K562 (cell line): ENCODE data around the gene ARMC8. TPM values are rescaled to one million over a fixed set of nuclear protein-coding genes. Genes with fewer than 3 reads are reported as not detected.

Source experiments
- ATAC-seq: fragments of 200-7000 bp; cut with Tn5 transposase; 3 replicates; pipeline ENCODE4 v1.9.1; 2020; ENCODE audit warnings: moderate library complexity
- BruUV-seq: library from RNA; stranded (reverse); fragments of 400-500 nt; replicated peaks from 2 replicates; lab custom pipeline; 2021; lab: Mats Ljungman, UMichigan
- CTCF ChIA-PET: fragments of 300-600 bp; formaldehyde crosslinking; extraction: SDS; loops from one replicate; lab custom pipeline; 2021; ENCODE audit warnings: low intra/inter-chr PET ratio; lab: Yijun Ruan, JAX
- POLR2A ChIA-PET: fragments of 300-600, 350-650 bp; sonication (Branson Sonifier 250); formaldehyde crosslinking; extraction: SDS; loops from one replicate; lab custom pipeline; 2021; ENCODE audit warnings: antibody characterized with exemption, inconsistent platforms; lab: Yijun Ruan, JAX
- DNase-seq, 4 experiments: peaks; one replicate each; pipeline versions ENCODE4 v3.0.0 to v3.0.0-alpha.2; 2011 to 2018; ENCODE audit warnings: low spot score in 3 of 4, mixed read lengths in 3 of 4; ENCODE audit errors: extremely low read depth in 1 of 4
- FAIRE-seq: peaks from 2 replicates; lab custom pipeline; 2011; peaks lifted over from hg19 to GRCh38; lab: Jason Lieb, UNC
- H2AFZ ChIP-seq: 2 replicates; pipeline ENCODE4 v1.6.0; 2011; ENCODE audit warnings: low read depth, low read length, control low read depth, inconsistent platforms
- H3K27ac ChIP-seq: fragments of 200-600 bp; 3 replicates; pipeline ENCODE4 v1.8.0; 2011; ENCODE audit warnings: low read depth, mild to moderate bottlenecking, control low read depth, inconsistent platforms, low read length, moderate library complexity, mixed read lengths; ENCODE audit errors: extremely low read depth
- H3K27me3 ChIP-seq, 2 experiments: fragments of 300-600 bp in 1 of 2; 2 replicates in 1 of 2; 3 replicates in 1 of 2; pipeline versions ENCODE4 v1.6.0 to v1.8.0; 2011; ENCODE audit warnings: inconsistent platforms in 2 of 2, low read length in 2 of 2, mild to moderate bottlenecking in 1 of 2, mixed read lengths in 1 of 2, moderate library complexity in 1 of 2; ENCODE audit not compliant: control insufficient read depth in 2 of 2, insufficient read depth in 2 of 2
- H3K36me3 ChIP-seq: fragments of 300-600 bp; 3 replicates; pipeline ENCODE4 v1.8.0; 2011; ENCODE audit warnings: mild to moderate bottlenecking, low read length, inconsistent platforms; ENCODE audit not compliant: control insufficient read depth, insufficient read depth
- H3K4me1 ChIP-seq, 2 experiments: fragments of 200-600 bp in 1 of 2; replicated peaks in 1 of 2; 2 replicates in 1 of 2; 3 replicates in 1 of 2; pipeline versions ENCODE4 v1.5.1 to v1.8.0; 2011; ENCODE audit warnings: inconsistent platforms in 2 of 2, low read length in 2 of 2, mild to moderate bottlenecking in 1 of 2, mixed read lengths in 1 of 2, moderate library complexity in 1 of 2; ENCODE audit not compliant: control insufficient read depth in 2 of 2, insufficient read depth in 2 of 2
- H3K4me2 ChIP-seq: 2 replicates; pipeline ENCODE4 v1.6.1; 2011; ENCODE audit warnings: low read length, control low read depth, inconsistent platforms, mixed read lengths; ENCODE audit not compliant: insufficient read depth
- H3K4me3 ChIP-seq: fragments of 200-600 bp; sonication (generic), shearing (Covaris generic); 2 replicates; pipeline ENCODE4 v1.5.1; 2016; ENCODE audit warnings: control low read depth, inconsistent platforms
- H3K79me2 ChIP-seq: fragments of 200-600 bp; 3 replicates; pipeline ENCODE4 v1.8.0; 2011; ENCODE audit warnings: low read length, inconsistent platforms; ENCODE audit not compliant: control insufficient read depth, insufficient read depth
- H3K9ac ChIP-seq, 2 experiments: 2 replicates each; pipeline versions ENCODE4 v1.6.0 to v1.6.1; 2011; ENCODE audit warnings: low read depth in 2 of 2, low read length in 2 of 2, control low read depth in 1 of 2, inconsistent platforms in 1 of 2, mild to moderate bottlenecking in 1 of 2, mixed read lengths in 1 of 2; ENCODE audit not compliant: insufficient read depth in 1 of 2
- H3K9me1 ChIP-seq: one replicate; pipeline ENCODE4 v1.6.0; 2011; ENCODE audit warnings: inconsistent platforms, mild to moderate bottlenecking, low read length, moderate library complexity; ENCODE audit not compliant: control insufficient read depth, insufficient read depth
- H3K9me3 ChIP-seq: replicated peaks from 2 replicates; pipeline ENCODE4 v1.5.1; 2011; ENCODE audit warnings: low read depth, low read length, inconsistent platforms; ENCODE audit not compliant: control insufficient read depth, insufficient read depth
- H4K20me1 ChIP-seq: replicated peaks from 2 replicates; pipeline ENCODE4 v1.6.1; 2011; ENCODE audit warnings: low read length, inconsistent platforms, mixed read lengths; ENCODE audit not compliant: control insufficient read depth, insufficient read depth
- MTA1 ChIP-seq: fragments of 450-650 bp; IDR thresholded peaks from 2 replicates; pipeline ENCODE4 v1.6.1; 2017; ENCODE audit warnings: borderline replicate concordance
- NFXL1 ChIP-seq: fragments of 450-650 bp; formaldehyde crosslinking; IDR thresholded peaks from 2 replicates; pipeline ENCODE4 v1.4.0; 2021; ENCODE audit warnings: mild to moderate bottlenecking
- PHB2 ChIP-seq: fragments of 450-650 bp; IDR thresholded peaks from 2 replicates; pipeline ENCODE4 v1.6.1; 2017; ENCODE audit warnings: low read depth
- RFX7 ChIP-seq: fragments of 250-450 bp; sonication (Bioruptor Pico); IDR thresholded peaks from 2 replicates; pipeline ENCODE4 v1.5.1; 2021; ENCODE audit warnings: mild to moderate bottlenecking
- SMAD1 ChIP-seq: fragments of 150-350 bp; IDR thresholded peaks from 2 replicates; pipeline ENCODE4 v1.6.1; 2014; ENCODE audit warnings: low read length, low read depth; ENCODE audit not compliant: partially characterized antibody
- TAF15 ChIP-seq: fragments of 200-400 bp; formaldehyde crosslinking; IDR thresholded peaks from 2 replicates; pipeline ENCODE4 v1.6.1; 2017; ENCODE audit warnings: mild to moderate bottlenecking, low read depth, low read length, moderate library complexity
- ZBTB8A ChIP-seq: fragments of 450-650 bp; IDR thresholded peaks from 2 replicates; pipeline ENCODE4 v1.6.1; 2018; ENCODE audit warnings: mild to moderate bottlenecking, moderate library complexity; ENCODE audit not compliant: partially characterized antibody
- WGBS: fragments of 100-300 bp; shearing (Covaris generic); methylation state at CpG from one replicate; pipeline ENCODE4 v1.1.6; 2016; ENCODE audit warnings: low coverage, mixed read lengths; ENCODE audit not compliant: insufficient coverage; ENCODE audit errors: missing lambda C conversion rate; 5-methylcytosine and 5-hydroxymethylcytosine counted together
- in situ Hi-C: fragments of 300-500 bp; cut with MboI; formaldehyde crosslinking; loops from 4 replicates; pipeline ENCODE4 v1.15.0; 2018; ENCODE audit warnings: inconsistent platforms, mixed read lengths
- intact Hi-C: fragments of 100-400 bp; cut with micrococcal nuclease; formaldehyde crosslinking; loops from 2 replicates; pipeline ENCODE4 v1.14.2; 2022
- polyA plus RNA-seq, 8 experiments: library from polyadenylated mRNA; depleted of rRNA in 4 of 8; stranded (reverse) in 5 of 8; unstranded in 3 of 8; fragments of >200 nt; fragmentation: Nextera tagmentation in 2 of 8; fragmentation: Illumina TruSeq in 1 of 8; extraction: Ambion mirVana in 2 of 8; extraction: Trizol in 1 of 8; gene quantifications; 2 replicates each; pipeline versions ENCODE4 v1.2.1 to v1.2.3, GENCODE V29; 2011 to 2014; ENCODE audit warnings: inconsistent platforms in 1 of 8, missing spikeins in 1 of 8
- total RNA-seq, 7 experiments: library from RNA; depleted of rRNA in 6 of 7; stranded (reverse); fragments of >200 nt in 6 of 7; fragmentation: Illumina TruSeq in 2 of 7; extraction: Trizol in 2 of 7; gene quantifications; 2 replicates each; pipeline versions ENCODE4 v1.2.1 to v1.2.3, GENCODE V29; 2011 to 2021; ENCODE audit warnings: low replicate concordance in 1 of 7
- TF ChIP-seq, protein P1 (sequence below): fragments of 250-450 bp; sonication (Bioruptor Pico); IDR thresholded peaks from 2 replicates; pipeline ENCODE4 v1.4.0; 2020; ENCODE audit warnings: mild to moderate bottlenecking, moderate library complexity

ARMC8 gene
- total and polyA plus RNA-seq, 9 of the 15 experiments (the other 6 are each of a cell fraction or from before 2014, with no cell fraction given) = 22.4 to 76.1 (median 37.3) TPM

DNA sequence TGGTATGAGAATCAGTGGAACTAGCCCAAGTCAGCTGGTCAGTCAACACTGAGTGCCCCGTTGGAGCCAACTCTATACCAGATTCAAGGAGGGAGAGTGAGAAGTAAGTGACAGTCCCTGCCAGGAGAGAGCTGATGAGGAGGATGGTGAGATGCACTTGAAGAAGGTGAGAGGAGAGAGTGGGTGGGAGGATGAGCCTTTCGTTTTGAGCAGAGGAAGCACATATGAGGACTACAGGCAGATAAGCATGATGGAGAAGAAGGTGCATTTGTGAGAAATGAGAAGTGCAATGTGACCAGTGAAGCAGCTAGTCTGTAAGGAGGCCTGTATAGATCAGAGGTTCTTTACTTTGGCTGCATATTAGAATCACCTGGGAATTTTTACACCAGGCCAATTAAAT, 102.2 kb downstream of the ARMC8 start:
- ATAC-seq (no peak), DNase-seq (no peak), FAIRE-seq (no peak)
- Histone ChIP-seq H2AFZ (no peak overlapping the region), H3K79me2 (no peaks in the 10 kb centered on the region), H3K4me2 (no peak overlapping the region), H3K9me1 (no peaks in the 10 kb centered on the region), H3K9me3 (no peaks in the 10 kb centered on the region), H3K27ac (no peak overlapping the region), H3K36me3 (peaks cover 83% of the 10 kb centered on the region; the same call in 2 of the 3 replicates), H3K9ac (no peak overlapping the region), H3K4me3 (no peak overlapping the region), H4K20me1 (no peaks in the 10 kb centered on the region), H3K4me1 (no peaks in the 10 kb centered on the region), H3K27me3 (no peaks in the 10 kb centered on the region)
- TF ChIP-seq, protein P1, sequence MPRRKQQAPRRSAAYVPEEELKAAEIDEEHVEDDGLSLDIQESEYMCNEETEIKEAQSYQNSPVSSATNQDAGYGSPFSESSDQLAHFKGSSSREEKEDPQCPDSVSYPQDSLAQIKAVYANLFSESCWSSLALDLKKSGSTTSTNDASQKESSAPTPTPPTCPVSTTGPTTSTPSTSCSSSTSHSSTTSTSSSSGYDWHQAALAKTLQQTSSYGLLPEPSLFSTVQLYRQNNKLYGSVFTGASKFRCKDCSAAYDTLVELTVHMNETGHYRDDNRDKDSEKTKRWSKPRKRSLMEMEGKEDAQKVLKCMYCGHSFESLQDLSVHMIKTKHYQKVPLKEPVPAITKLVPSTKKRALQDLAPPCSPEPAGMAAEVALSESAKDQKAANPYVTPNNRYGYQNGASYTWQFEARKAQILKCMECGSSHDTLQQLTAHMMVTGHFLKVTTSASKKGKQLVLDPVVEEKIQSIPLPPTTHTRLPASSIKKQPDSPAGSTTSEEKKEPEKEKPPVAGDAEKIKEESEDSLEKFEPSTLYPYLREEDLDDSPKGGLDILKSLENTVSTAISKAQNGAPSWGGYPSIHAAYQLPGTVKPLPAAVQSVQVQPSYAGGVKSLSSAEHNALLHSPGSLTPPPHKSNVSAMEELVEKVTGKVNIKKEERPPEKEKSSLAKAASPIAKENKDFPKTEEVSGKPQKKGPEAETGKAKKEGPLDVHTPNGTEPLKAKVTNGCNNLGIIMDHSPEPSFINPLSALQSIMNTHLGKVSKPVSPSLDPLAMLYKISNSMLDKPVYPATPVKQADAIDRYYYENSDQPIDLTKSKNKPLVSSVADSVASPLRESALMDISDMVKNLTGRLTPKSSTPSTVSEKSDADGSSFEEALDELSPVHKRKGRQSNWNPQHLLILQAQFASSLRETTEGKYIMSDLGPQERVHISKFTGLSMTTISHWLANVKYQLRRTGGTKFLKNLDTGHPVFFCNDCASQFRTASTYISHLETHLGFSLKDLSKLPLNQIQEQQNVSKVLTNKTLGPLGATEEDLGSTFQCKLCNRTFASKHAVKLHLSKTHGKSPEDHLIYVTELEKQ (CRISPR knock-in tag) = no peak
- TF ChIP-seq SMAD1 = no peak
- no peak for TF ChIP-seq TAF15
- no peak for TF ChIP-seq ZBTB8A
- no peak for TF ChIP-seq NFXL1
- TF ChIP-seq MTA1 = no peak
- TF ChIP-seq PHB2 = no peak
- TF ChIP-seq RFX7 (CRISPR knock-in tag) = no peak
- ChIA-PET POLR2A (interaction anchor here (0.6 kb wide), 1 partner anchor 53 kb away, joined by 3 read pairs; no protein-coding TSS in a partner anchor), CTCF (no interaction called here)
- in situ Hi-C loops (no loop called here), intact Hi-C loops (no loop called here)
- 76% methylated on average over 2 of the region's 2 CpGs for WGBS
- BruUV-seq = no TSS peak
